ENCODE measurements around the gene TBC1D5.

GRCh38 chr3:17726313-17726712 is 16.1 kb downstream of the TBC1D5 start:
- TF ChIP-seq CTCF (IDR thresholded peaks at IDR 0.05 in 8 of 11, conservative IDR thresholded peaks at IDR 0.05 in 3 of 11) (no peak), POLR2AphosphoS5 (IDR thresholded peaks at IDR 0.05) (no peak)
